OCI-LY3 (cell line): ENCODE results near the gene UBQLN1.
"Not testable (repeated sequence)": the region's sequence is repeated elsewhere in the genome, so short reads cannot be mapped to it uniquely, and the experiment has no call there.

Source experiments
- H2AFZ ChIP-seq: fragments of 200-600, 300-600 bp; shearing (Covaris generic); 2 replicates; pipeline ENCODE4 v1.6.0; 2014; ENCODE audit warnings: antibody characterized with exemption, low read depth, low read length
- H3K27ac ChIP-seq: fragments of 200-600, 300-600 bp; sonication (generic); 2 replicates; pipeline ENCODE4 v1.5.1; 2014; ENCODE audit warnings: mild to moderate bottlenecking, low read length, moderate library complexity, mixed read lengths
- H3K27me3 ChIP-seq: fragments of 200-600, 300-600 bp; sonication (generic); 2 replicates; pipeline ENCODE4 v1.6.1; 2014; ENCODE audit warnings: low read depth, low read length, mixed read lengths
- H3K36me3 ChIP-seq: fragments of 200-600, 300-600 bp; sonication (generic); replicated peaks from 2 replicates; pipeline ENCODE3; 2014; ENCODE audit warnings: low read depth, low read length, mixed read lengths
- H3K4me1 ChIP-seq: fragments of 300-600, 200-600 bp; sonication (generic); 2 replicates; pipeline ENCODE4 v1.6.1; 2014; ENCODE audit warnings: low read length, mixed read lengths
- H3K4me2 ChIP-seq: fragments of 200-600, 300-600 bp; sonication (generic); 2 replicates; pipeline ENCODE4 v1.6.1; 2014; ENCODE audit warnings: low read length, mixed read lengths
- H3K4me3 ChIP-seq: fragments of 300-600, 200-600 bp; sonication (generic); 2 replicates; pipeline ENCODE4 v1.5.1; 2014; ENCODE audit warnings: antibody characterized with exemption, mild to moderate bottlenecking, low read length, moderate library complexity
- H3K79me2 ChIP-seq: fragments of 300-600, 200-600 bp; shearing (Covaris generic); 2 replicates; pipeline ENCODE4 v1.6.1; 2014; ENCODE audit warnings: mild to moderate bottlenecking, low read length, mixed read lengths
- H3K9ac ChIP-seq: fragments of 300-600, 200-600 bp; shearing (Covaris generic); 2 replicates; pipeline ENCODE4 v1.6.0; 2014; ENCODE audit warnings: mild to moderate bottlenecking, low read length, moderate library complexity
- H3K9me3 ChIP-seq: fragments of 200-600, 300-600 bp; shearing (Covaris generic); 2 replicates; pipeline ENCODE4 v1.6.1; 2014; ENCODE audit warnings: low read length, mixed read lengths; ENCODE audit not compliant: insufficient read depth
- H4K20me1 ChIP-seq: fragments of 200-600, 300-600 bp; sonication (generic); 2 replicates; pipeline ENCODE4 v1.6.1; 2016; ENCODE audit warnings: low read length, mixed read lengths; ENCODE audit not compliant: insufficient read depth
- EZH2phosphoT487 ChIP-seq: fragments of 200-600 bp; shearing (Covaris generic); IDR thresholded peaks from 2 replicates; pipeline ENCODE4 v1.6.1; 2018; ENCODE audit warnings: antibody characterized with exemption, mixed run types, low read depth
- TF ChIP-seq, protein P1 (sequence below): fragments of 200-600, 300-600 bp; sonication (generic); IDR thresholded peaks from 2 replicates; pipeline ENCODE4 v1.5.1; 2014; ENCODE audit warnings: antibody characterized with exemption, low read length, low read depth

The UBQLN1 gene

GRCh38 chr9:83733739-83734138 lies 26.0 kb upstream of the UBQLN1 start:
- Histone ChIP-seq H3K27me3 (no peaks in the 10 kb centered on the region), H2AFZ (no peak overlapping the region), H3K4me3 (no peak overlapping the region), H4K20me1 (no peaks in the 10 kb centered on the region), H3K4me1 (no peaks in the 10 kb centered on the region), H3K9me3 (no peaks in the 10 kb centered on the region), H3K36me3 (no peaks in the 10 kb centered on the region), H3K27ac (no peak overlapping the region), H3K9ac (no peak overlapping the region), H3K79me2 (no peaks in the 10 kb centered on the region), H3K4me2 (no peak overlapping the region)
- no peak for TF ChIP-seq EZH2phosphoT487
- TF ChIP-seq, protein P1, sequence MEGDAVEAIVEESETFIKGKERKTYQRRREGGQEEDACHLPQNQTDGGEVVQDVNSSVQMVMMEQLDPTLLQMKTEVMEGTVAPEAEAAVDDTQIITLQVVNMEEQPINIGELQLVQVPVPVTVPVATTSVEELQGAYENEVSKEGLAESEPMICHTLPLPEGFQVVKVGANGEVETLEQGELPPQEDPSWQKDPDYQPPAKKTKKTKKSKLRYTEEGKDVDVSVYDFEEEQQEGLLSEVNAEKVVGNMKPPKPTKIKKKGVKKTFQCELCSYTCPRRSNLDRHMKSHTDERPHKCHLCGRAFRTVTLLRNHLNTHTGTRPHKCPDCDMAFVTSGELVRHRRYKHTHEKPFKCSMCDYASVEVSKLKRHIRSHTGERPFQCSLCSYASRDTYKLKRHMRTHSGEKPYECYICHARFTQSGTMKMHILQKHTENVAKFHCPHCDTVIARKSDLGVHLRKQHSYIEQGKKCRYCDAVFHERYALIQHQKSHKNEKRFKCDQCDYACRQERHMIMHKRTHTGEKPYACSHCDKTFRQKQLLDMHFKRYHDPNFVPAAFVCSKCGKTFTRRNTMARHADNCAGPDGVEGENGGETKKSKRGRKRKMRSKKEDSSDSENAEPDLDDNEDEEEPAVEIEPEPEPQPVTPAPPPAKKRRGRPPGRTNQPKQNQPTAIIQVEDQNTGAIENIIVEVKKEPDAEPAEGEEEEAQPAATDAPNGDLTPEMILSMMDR, result no peak

GRCh38 chr9:83728591-83729368 lies 21.0 kb upstream of the UBQLN1 start:
- not testable (repeated sequence) for H3K79me2 ChIP-seq, H3K9me3 ChIP-seq, H3K9ac ChIP-seq, H3K36me3 ChIP-seq, H3K27me3 ChIP-seq, H2AFZ ChIP-seq, H4K20me1 ChIP-seq, H3K4me1 ChIP-seq, H3K4me2 ChIP-seq, H3K27ac ChIP-seq, H3K4me3 ChIP-seq

DNA sequence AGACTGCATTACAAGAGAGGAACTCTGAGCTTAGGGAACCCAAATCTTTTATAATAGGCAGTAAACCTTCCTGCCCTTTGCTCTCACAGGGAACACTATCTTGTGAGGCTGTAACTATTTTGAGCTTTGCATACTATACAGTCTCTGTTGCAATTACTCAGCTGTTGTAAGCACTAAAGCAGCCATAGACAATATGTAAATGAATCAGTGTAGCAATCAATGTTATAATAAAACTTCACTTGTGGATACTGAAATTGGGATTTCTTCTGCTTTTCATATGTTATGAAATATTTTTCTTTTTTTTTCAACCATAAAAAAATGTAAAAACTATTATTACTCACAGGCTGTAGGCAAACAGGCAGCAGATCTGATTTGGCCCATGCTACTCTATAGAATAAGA lies 16.7 kb upstream of the UBQLN1 start:
- Histone ChIP-seq H3K27ac (no peak overlapping the region), H3K27me3 (no peaks in the 10 kb centered on the region), H3K4me3 (no peak overlapping the region)

DNA sequence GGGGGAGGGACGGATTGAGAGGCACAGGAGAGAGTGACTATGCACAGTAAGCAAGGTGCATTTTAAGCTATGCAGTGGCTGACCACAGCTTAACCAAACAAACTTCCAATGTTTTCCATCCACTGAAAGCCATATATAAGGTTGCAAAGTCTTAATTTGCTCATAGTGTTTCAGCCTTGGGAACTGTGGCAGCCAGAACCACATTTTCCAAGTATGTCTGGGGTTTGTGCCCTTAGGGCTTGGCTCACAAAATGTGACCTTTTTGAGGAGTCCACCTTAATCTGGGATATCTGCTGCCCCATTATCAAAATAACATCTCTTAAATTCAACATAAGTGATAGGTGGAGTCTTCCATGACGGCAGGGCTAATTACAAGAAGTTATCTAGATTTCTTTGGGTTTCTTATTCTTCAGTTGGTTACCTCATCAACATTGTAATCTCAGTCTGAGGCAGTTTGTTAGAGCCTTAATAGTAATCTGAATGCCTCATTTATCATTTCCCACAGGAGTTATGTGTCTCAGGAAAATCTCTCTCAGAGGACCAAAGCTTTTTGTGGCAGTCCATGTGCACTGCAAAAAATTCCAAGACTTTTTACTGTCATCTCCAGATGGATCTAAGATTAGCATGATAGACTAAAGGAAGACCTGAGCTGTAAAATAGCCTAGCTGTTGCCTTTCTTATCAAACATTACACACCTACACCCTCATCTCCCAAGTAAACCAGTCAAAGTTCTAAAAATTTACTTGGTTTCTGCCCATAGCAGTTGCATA lies 15.2 kb upstream of the UBQLN1 start:
- Histone ChIP-seq H3K4me3 (no peak overlapping the region), H3K4me2 (no peak overlapping the region)

More for the DNA sequence above, 16.7 kb upstream of the UBQLN1 start:
- TF ChIP-seq, protein P1, result no peak
- no peak for TF ChIP-seq EZH2phosphoT487
- H3K4me2 ChIP-seq, result no peak overlapping the region
- H3K4me1 ChIP-seq, result no peaks in the 10 kb centered on the region
- no peak overlapping the region for H3K9ac ChIP-seq
- H3K9me3 ChIP-seq, result no peaks in the 10 kb centered on the region
- H3K36me3 ChIP-seq, result no peaks in the 10 kb centered on the region
- no peaks in the 10 kb centered on the region for H3K79me2 ChIP-seq
- H4K20me1 ChIP-seq, result no peaks in the 10 kb centered on the region
- H2AFZ ChIP-seq, result no peak overlapping the region

More for the DNA sequence above, 15.2 kb upstream of the UBQLN1 start:
- no peaks in the 10 kb centered on the region for H4K20me1 ChIP-seq
- H2AFZ ChIP-seq, result no peak overlapping the region
- no peaks in the 10 kb centered on the region for H3K27me3 ChIP-seq
- TF ChIP-seq EZH2phosphoT487, result no peak
- TF ChIP-seq, protein P1, result no peak
- H3K9me3 ChIP-seq, result no peaks in the 10 kb centered on the region
- H3K9ac ChIP-seq, result no peak overlapping the region
- no peaks in the 10 kb centered on the region for H3K79me2 ChIP-seq
- no peak overlapping the region for H3K27ac ChIP-seq
- peaks cover 3% of the 10 kb centered on the region for H3K4me1 ChIP-seq
- no peaks in the 10 kb centered on the region for H3K36me3 ChIP-seq
